Measurements from ENCODE around the gene SOD3.

The SOD3 gene

GRCh38 chr4:24801136-24801855, 5.9 kb downstream of the SOD3 start:
- DNase-seq (ENCODE audit: low read depth, low spot score) = no peak

GRCh38 chr4:24802648-24803047, 7.3 kb downstream of the SOD3 start:
- no peak for DNase-seq (ENCODE audit: low read depth, low spot score)

- DNase-seq (ENCODE audit: low read depth, low spot score) = no peak
Measured at GRCh38 chr4:24805067-24805466, 9.7 kb downstream of the SOD3 start.

GRCh38 chr4:24805566-24805965, 10.2 kb downstream of the SOD3 start:
- no peak for DNase-seq (ENCODE audit: low read depth, low spot score)

- DNase-seq (ENCODE audit: low read depth, low spot score) = no peak
Measured at GRCh38 chr4:24806206-24806990, 11.0 kb downstream of the SOD3 start.

- DNase-seq (ENCODE audit: low read depth, low spot score) = no peak
Measured at GRCh38 chr4:24807611-24808010, 12.2 kb downstream of the SOD3 start.

GRCh38 chr4:24808261-24808660, 12.9 kb downstream of the SOD3 start:
- no peak for DNase-seq (ENCODE audit: low read depth, low spot score)

- no peak for DNase-seq (ENCODE audit: low read depth, low spot score)
Measured at GRCh38 chr4:24808955-24809354, 13.6 kb downstream of the SOD3 start.

- no peak for DNase-seq (ENCODE audit: low read depth, low spot score)
Measured at GRCh38 chr4:24809376-24809775, 14.0 kb downstream of the SOD3 start.

- no peak for DNase-seq (ENCODE audit: low read depth, low spot score)
Measured at GRCh38 chr4:24809815-24810405, 14.5 kb downstream of the SOD3 start.

- DNase-seq (ENCODE audit: low read depth, low spot score) = no peak
Measured at GRCh38 chr4:24810871-24811631, 15.7 kb downstream of the SOD3 start.

- no peak for DNase-seq (ENCODE audit: low read depth, low spot score)
Measured at GRCh38 chr4:24813732-24814131, 18.4 kb downstream of the SOD3 start.

- no peak for DNase-seq (ENCODE audit: low read depth, low spot score)
Measured at GRCh38 chr4:24816797-24817196, 21.4 kb downstream of the SOD3 start.

GRCh38 chr4:24820541-24820940, 25.2 kb downstream of the SOD3 start:
- DNase-seq (ENCODE audit: low read depth, low spot score) = no peak

- DNase-seq (ENCODE audit: low read depth, low spot score) = no peak
Measured at GRCh38 chr4:24824720-24825119, 29.3 kb downstream of the SOD3 start.

GRCh38 chr4:24831637-24832036, 36.3 kb downstream of the SOD3 start:
- DNase-seq (ENCODE audit: low read depth, low spot score) = no peak

- DNase-seq (ENCODE audit: low read depth, low spot score) = no peak
Measured at GRCh38 chr4:24835696-24836095, 40.3 kb downstream of the SOD3 start.

GRCh38 chr4:24836661-24837242, 41.4 kb downstream of the SOD3 start:
- no peak for DNase-seq (ENCODE audit: low read depth, low spot score)

GRCh38 chr4:24837336-24837735, 42.0 kb downstream of the SOD3 start:
- DNase-seq (ENCODE audit: low read depth, low spot score) = no peak

- DNase-seq (ENCODE audit: low read depth, low spot score) = no peak
Measured at GRCh38 chr4:24837781-24838180, 42.4 kb downstream of the SOD3 start.

- DNase-seq (ENCODE audit: low read depth, low spot score) = no peak
Measured at GRCh38 chr4:24840362-24840761, 45.0 kb downstream of the SOD3 start.
